ENCODE measurements around the gene NFIA. TPM values are rescaled to one million over a fixed set of nuclear protein-coding genes. Genes with fewer than 3 reads are reported as not detected.

NFIA gene
- total and polyA plus RNA-seq, 2 of the 13 experiments (the other 11 are each of a cell fraction or from before 2014, with no cell fraction given), result 14.7 to 28.5 TPM

DNA sequence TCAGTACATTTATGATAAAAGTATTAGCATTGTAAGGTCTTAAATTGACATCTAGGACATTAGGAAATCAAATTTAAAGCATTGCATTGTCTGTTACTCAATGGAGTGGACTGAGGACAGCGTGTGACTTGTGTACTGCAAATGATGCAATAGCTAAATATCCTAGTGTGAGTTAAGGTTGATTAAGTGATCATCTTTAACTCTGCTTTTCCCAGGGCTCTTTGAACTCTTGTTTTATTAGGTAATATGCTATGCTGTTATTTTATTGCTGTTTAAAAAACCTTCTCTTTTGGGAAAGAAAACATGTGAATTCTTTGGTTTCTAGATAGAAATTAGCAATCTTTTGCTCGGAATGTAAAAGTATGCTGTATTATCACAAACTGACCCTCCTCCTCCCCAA, 38.6 kb downstream of the NFIA start (continued):
- TF ChIP-seq XRCC5 (optimal IDR thresholded peaks at IDR 0.05; ENCODE audit: low read length) (no peak), HNF4A (CRISPR knock-in tag; IDR thresholded peaks at IDR 0.05) (peak; percentile 83), RXRA (CRISPR knock-in tag; IDR thresholded peaks at IDR 0.05) (no peak), FOXP4 (CRISPR knock-in tag; IDR thresholded peaks at IDR 0.05) (peak; percentile 78), SNAI1 (CRISPR knock-in tag; IDR thresholded peaks at IDR 0.05; ENCODE audit: borderline replicate concordance) (no peak), ZNF430 (CRISPR knock-in tag; IDR thresholded peaks at IDR 0.05) (no peak), LRRFIP1 (CRISPR knock-in tag; conservative IDR thresholded peaks at IDR 0.05) (no peak), MYNN (CRISPR knock-in tag; IDR thresholded peaks at IDR 0.05; ENCODE audit: low read depth) (no peak), IRX3 (CRISPR knock-in tag; IDR thresholded peaks at IDR 0.05; ENCODE audit: borderline replicate concordance, low read depth) (no peak), MED1 (CRISPR knock-in tag; IDR thresholded peaks at IDR 0.05) (peak; percentile 63), FOXK2 (IDR thresholded peaks at IDR 0.05) (no peak), ZNF558 (CRISPR knock-in tag; IDR thresholded peaks at IDR 0.05; ENCODE audit: borderline replicate concordance) (no peak), JDP2 (CRISPR knock-in tag; IDR thresholded peaks at IDR 0.05; ENCODE audit: borderline replicate concordance) (no peak), JUND (CRISPR knock-in tag; IDR thresholded peaks at IDR 0.05) (no peak), SRY (CRISPR knock-in tag; IDR thresholded peaks at IDR 0.05) (no peak), ZFP90 (CRISPR knock-in tag; IDR thresholded peaks at IDR 0.05; ENCODE audit: borderline replicate concordance) (no peak), ZBTB34 (CRISPR knock-in tag; IDR thresholded peaks at IDR 0.05) (no peak), EP300 (IDR thresholded peaks at IDR 0.05; ENCODE audit: low read depth in 2 of 2, low read length in 2 of 2) (peak; percentile 77 to 82; a peak in 3 of 4 replicates), EP300 (CRISPR knock-in tag; IDR thresholded peaks at IDR 0.05; ENCODE audit: borderline replicate concordance) (peak; percentile 54; the same call in 1 of the 2 replicates), SNAPC2 (CRISPR knock-in tag; IDR thresholded peaks at IDR 0.05) (no peak)
- TF ChIP-seq, protein P1, sequence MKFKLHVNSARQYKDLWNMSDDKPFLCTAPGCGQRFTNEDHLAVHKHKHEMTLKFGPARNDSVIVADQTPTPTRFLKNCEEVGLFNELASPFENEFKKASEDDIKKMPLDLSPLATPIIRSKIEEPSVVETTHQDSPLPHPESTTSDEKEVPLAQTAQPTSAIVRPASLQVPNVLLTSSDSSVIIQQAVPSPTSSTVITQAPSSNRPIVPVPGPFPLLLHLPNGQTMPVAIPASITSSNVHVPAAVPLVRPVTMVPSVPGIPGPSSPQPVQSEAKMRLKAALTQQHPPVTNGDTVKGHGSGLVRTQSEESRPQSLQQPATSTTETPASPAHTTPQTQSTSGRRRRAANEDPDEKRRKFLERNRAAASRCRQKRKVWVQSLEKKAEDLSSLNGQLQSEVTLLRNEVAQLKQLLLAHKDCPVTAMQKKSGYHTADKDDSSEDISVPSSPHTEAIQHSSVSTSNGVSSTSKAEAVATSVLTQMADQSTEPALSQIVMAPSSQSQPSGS (CRISPR knock-in tag; IDR thresholded peaks at IDR 0.05), result peak; percentile 59; the same call in 1 of the 2 replicates
- TF ChIP-seq, protein P2, sequence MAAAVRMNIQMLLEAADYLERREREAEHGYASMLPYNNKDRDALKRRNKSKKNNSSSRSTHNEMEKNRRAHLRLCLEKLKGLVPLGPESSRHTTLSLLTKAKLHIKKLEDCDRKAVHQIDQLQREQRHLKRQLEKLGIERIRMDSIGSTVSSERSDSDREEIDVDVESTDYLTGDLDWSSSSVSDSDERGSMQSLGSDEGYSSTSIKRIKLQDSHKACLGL (CRISPR knock-in tag; IDR thresholded peaks at IDR 0.05), result no peak
- TF ChIP-seq, protein P3, sequence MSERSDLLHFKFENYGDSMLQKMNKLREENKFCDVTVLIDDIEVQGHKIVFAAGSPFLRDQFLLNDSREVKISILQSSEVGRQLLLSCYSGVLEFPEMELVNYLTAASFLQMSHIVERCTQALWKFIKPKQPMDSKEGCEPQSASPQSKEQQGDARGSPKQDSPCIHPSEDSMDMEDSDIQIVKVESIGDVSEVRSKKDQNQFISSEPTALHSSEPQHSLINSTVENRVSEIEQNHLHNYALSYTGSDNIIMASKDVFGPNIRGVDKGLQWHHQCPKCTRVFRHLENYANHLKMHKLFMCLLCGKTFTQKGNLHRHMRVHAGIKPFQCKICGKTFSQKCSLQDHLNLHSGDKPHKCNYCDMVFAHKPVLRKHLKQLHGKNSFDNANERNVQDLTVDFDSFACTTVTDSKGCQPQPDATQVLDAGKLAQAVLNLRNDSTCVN (CRISPR knock-in tag; IDR thresholded peaks at IDR 0.05; ENCODE audit: borderline replicate concordance), result no peak
